BLaER1 treated with 17β-estradiol and CSF1 and Interleukin-3, amounts not matched to agents 10 nM and 100 nM (cell line): ENCODE results near the gene ORC5.

Source experiments
- H3K27ac ChIP-seq, 11 experiments: shearing (Covaris generic); formaldehyde crosslinking; 2 replicates each; pipeline ENCODE4 v1.8.1; 2022
- H3K27me3 ChIP-seq, 11 experiments: shearing (Covaris generic); formaldehyde crosslinking; 2 replicates each; pipeline ENCODE4 v1.8.1; 2022
- H3K36me3 ChIP-seq, 11 experiments: shearing (Covaris generic); formaldehyde crosslinking; 2 replicates each; pipeline ENCODE4 v1.8.1; 2022
- H3K4me1 ChIP-seq, 10 experiments: shearing (Covaris generic); formaldehyde crosslinking; 2 replicates each; pipeline ENCODE4 v1.8.1; 2022
- H3K4me2 ChIP-seq, 11 experiments: shearing (Covaris generic); formaldehyde crosslinking; 2 replicates each; pipeline ENCODE4 v1.8.1; 2022
- H3K4me3 ChIP-seq, 10 experiments: shearing (Covaris generic); formaldehyde crosslinking; 2 replicates each; pipeline ENCODE4 v1.8.1; 2022
- H3K9ac ChIP-seq, 11 experiments: shearing (Covaris generic); formaldehyde crosslinking; 2 replicates each; pipeline ENCODE4 v1.8.1; 2022
- H3K9me3 ChIP-seq, 11 experiments: shearing (Covaris generic); formaldehyde crosslinking; replicated peaks in 1 of 11; 2 replicates each; pipeline ENCODE4 v1.8.1; 2022
- H4K20me1 ChIP-seq, 11 experiments: shearing (Covaris generic); formaldehyde crosslinking; 2 replicates each; pipeline ENCODE4 v1.8.1; 2022
- Cebpa-rat ChIP-seq, 11 experiments: shearing (Covaris generic); IDR thresholded peaks; 2 replicates each; pipeline ENCODE4 v1.8.1; 2022

The ORC5 gene

DNA sequence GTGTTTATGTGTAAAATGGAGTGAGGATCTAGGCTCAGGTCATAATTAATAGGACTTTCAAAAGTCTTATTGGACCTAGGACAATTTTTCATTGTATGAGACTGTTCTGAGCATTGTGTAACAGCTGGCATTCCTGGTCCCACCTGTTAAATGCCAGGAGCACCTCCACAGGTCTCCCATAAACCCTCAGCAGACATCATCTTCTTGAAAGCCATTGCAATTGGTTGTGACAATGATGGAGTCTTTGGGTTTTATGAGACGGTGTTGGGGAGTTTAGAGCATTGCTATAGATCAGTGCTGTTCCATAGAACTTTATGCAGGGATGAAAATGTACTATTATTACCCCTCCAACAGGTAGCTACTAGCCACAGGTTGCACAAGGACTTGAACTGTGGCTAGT, 108.9 kb downstream of the ORC5 start:
- no peaks in the 10 kb centered on the region for H3K27me3 ChIP-seq
- no peaks in the 10 kb centered on the region for H3K9me3 ChIP-seq
- no peaks in the 10 kb centered on the region for H3K36me3 ChIP-seq
- no peak for TF ChIP-seq Cebpa-rat (IDR thresholded peaks at IDR 0.05)
- H3K4me2 ChIP-seq, result no peak overlapping the region
- no peak overlapping the region for H3K9ac ChIP-seq
- H3K4me1 ChIP-seq, result no peaks in the 10 kb centered on the region
- no peak overlapping the region for H3K27ac ChIP-seq
- H4K20me1 ChIP-seq, result no peaks in the 10 kb centered on the region
- H3K4me3 ChIP-seq, result no peak overlapping the region

DNA sequence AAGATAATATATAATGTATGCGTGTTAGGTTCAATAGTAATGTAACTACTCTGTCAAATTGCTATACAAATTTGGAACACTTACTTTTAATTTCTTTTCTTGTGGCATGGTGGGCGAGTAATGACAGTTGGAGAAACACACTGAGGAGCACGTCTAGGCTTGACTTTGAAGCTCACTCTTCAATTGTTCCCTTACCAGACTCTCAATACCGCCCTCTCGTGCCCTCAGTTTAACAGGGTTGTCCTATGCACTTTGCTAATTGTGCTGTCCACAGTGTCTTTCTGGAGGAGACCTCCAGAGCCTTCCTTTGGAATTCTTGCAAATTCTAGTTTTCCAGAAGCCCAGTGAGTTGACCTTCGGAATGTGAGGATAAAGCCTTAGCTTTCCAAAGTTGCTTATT, 111.1 kb downstream of the ORC5 start:
- no peak overlapping the region for H3K4me2 ChIP-seq
- peaks cover 0 to 5% (median 0%) of the 10 kb centered on the region in 10 experiments; a peak in 2 of 20 replicates for H3K4me1 ChIP-seq
- H3K9me3 ChIP-seq, result no peaks in the 10 kb centered on the region
- H3K4me3 ChIP-seq, result no peak overlapping the region
- H3K36me3 ChIP-seq, result no peaks in the 10 kb centered on the region
- H3K9ac ChIP-seq, result no peak overlapping the region
- TF ChIP-seq Cebpa-rat (IDR thresholded peaks at IDR 0.05), result no peak
- H3K27ac ChIP-seq, result no peak overlapping the region
- no peaks in the 10 kb centered on the region for H3K27me3 ChIP-seq
- no peaks in the 10 kb centered on the region for H4K20me1 ChIP-seq

DNA sequence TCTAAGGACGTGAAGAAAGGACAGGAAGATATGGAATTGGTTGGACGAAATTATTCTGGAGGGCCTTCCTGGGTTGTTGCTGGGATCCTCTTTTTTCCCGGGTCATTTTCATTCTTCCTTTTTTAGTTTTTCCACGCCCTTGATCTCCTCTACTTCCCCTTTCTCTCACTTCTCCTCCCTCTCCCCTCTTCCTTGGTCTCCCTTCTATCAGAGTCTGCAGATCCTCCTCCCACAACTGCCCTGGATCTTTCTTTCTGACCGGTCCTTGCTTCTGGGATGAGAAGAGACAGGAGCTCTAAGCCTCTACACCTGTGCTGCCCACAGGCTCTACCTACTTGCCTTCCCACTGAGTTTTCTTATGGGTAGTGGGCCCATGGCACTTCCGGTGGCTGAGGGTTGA, 114.7 kb downstream of the ORC5 start:
- no peaks in the 10 kb centered on the region for H3K27me3 ChIP-seq
- no peak overlapping the region for H3K9ac ChIP-seq
- no peak overlapping the region for H3K4me3 ChIP-seq
- no peak overlapping the region for H3K27ac ChIP-seq
- no peaks in the 10 kb centered on the region for H4K20me1 ChIP-seq
- TF ChIP-seq Cebpa-rat (IDR thresholded peaks at IDR 0.05), result no peak
- no peaks in the 10 kb centered on the region for H3K36me3 ChIP-seq
- no peaks in the 10 kb centered on the region for H3K9me3 ChIP-seq
- H3K4me1 ChIP-seq, result peaks cover 0 to 5% (median 0%) of the 10 kb centered on the region in 10 experiments; a peak in 2 of 20 replicates
- 0 out of 22 replicates have a peak overlapping the region, but pooled peaks of 1 of the 11 experiments have one; percentile 13 for H3K4me2 ChIP-seq

DNA sequence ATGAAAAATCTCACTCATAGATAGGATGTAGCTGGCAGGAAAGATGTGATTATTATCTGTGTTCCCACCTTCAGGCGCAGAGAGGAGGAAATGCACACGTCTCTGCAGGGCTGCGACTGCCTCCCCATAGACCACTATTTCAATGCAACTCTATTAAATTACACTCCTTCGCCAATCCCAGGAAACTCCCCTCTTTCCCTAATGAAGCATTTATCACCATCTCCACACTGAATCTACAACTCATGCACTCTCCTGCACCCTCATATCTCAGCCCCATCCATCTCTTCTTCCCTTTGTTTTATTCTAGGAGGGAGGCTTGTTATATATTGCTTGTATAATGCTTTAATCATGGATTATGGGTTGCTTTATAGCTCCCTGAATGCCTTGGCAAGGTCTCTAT, 116.6 kb downstream of the ORC5 start:
- Histone ChIP-seq H3K4me2 (no peak overlapping the region), H3K4me3 (no peak overlapping the region), H3K9me3 (no peaks in the 10 kb centered on the region), H3K9ac (no peak overlapping the region), H3K27ac (no peak overlapping the region), H4K20me1 (no peaks in the 10 kb centered on the region), H3K36me3 (no peaks in the 10 kb centered on the region), H3K4me1 (peaks cover 0 to 5% (median 0%) of the 10 kb centered on the region in 10 experiments; a peak in 2 of 20 replicates), H3K27me3 (no peaks in the 10 kb centered on the region)
- TF ChIP-seq Cebpa-rat (IDR thresholded peaks at IDR 0.05), result no peak

DNA sequence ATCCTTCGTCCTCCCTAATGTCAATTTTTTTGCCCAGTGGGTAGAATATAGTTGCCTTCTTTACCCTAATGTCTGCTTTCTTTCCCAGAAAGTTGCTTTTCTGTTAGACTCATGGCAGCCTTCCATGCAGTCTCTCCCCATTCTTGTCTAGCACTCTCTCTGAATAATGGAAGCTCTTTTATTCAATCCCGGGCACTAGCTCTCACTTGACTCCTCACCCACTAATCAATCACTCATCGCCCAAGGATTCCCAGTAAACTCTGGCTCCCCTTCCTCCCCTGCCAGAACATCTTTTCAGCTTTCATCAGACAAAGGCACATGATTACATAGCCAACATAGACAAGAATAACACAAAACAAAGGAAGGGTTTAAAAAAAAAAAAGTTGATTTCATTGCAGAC, 118.2 kb downstream of the ORC5 start:
- H3K27ac ChIP-seq, result no peak overlapping the region
- peaks cover 0 to 5% (median 0%) of the 10 kb centered on the region in 10 experiments; a peak in 2 of 20 replicates for H3K4me1 ChIP-seq
- H3K9me3 ChIP-seq, result no peaks in the 10 kb centered on the region
- H4K20me1 ChIP-seq, result no peaks in the 10 kb centered on the region
- H3K36me3 ChIP-seq, result no peaks in the 10 kb centered on the region
- no peak overlapping the region for H3K9ac ChIP-seq
- H3K27me3 ChIP-seq, result no peaks in the 10 kb centered on the region
- H3K4me3 ChIP-seq, result no peak overlapping the region
- TF ChIP-seq Cebpa-rat (IDR thresholded peaks at IDR 0.05), result no peak
- no peak overlapping the region for H3K4me2 ChIP-seq

DNA sequence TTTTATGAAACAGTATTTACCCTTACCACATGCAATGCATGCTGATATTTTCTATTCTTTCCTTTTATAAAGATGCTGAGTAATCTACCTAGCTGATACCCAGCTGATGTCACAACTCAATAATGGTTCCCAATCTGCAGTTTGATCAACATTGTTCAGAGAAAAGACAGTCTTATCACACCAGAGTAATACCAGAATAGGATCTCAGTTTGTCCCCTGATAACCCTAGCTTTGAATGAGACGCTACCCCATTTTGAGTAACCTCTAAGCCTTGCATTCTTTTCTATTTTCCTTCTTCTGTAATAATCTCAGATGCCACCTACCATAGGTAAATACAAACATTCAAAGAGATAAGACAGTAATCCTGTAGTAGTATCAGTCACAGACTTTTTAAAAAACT, 118.8 kb downstream of the ORC5 start:
- Histone ChIP-seq H3K9me3 (peaks cover 0 to 5% (median 0%) of the 10 kb centered on the region in 11 experiments; a peak in 6 of 22 replicates), H4K20me1 (no peaks in the 10 kb centered on the region), H3K36me3 (no peaks in the 10 kb centered on the region), H3K4me3 (no peak overlapping the region), H3K27ac (no peak overlapping the region), H3K27me3 (no peaks in the 10 kb centered on the region), H3K9ac (no peak overlapping the region), H3K4me2 (no peak overlapping the region), H3K4me1 (peaks cover 0 to 5% (median 0%) of the 10 kb centered on the region in 10 experiments; a peak in 2 of 20 replicates)
- TF ChIP-seq Cebpa-rat (IDR thresholded peaks at IDR 0.05), result no peak
